Immature natural killer cell (primary cell): Measurements from ENCODE around the gene MTOR. TPM values are rescaled to one million over a fixed set of nuclear protein-coding genes. Genes with fewer than 3 reads are reported as not detected.
A peak's percentile ranks its signal among the peaks of the same experiment; 100 is the strongest.

Experiments
- DNase-seq, 3 donors: peaks; one replicate each; pipeline ENCODE4 v3.0.0; 2022; ENCODE audit warnings: mixed read lengths in 1 of 3
- H3K27ac Mint-ChIP-seq, 6 donors: one replicate each; pipeline ENCODE4 v1.8.0; 2020; ENCODE audit warnings: mixed read lengths in 6 of 6, mild to moderate bottlenecking in 5 of 6, inconsistent platforms in 4 of 6, moderate library complexity in 3 of 6
- H3K27me3 Mint-ChIP-seq, 3 donors: one replicate each; pipeline ENCODE4 v1.8.0; 2020 to 2021; ENCODE audit warnings: low read depth in 3 of 3, mild to moderate bottlenecking in 3 of 3, mixed read lengths in 3 of 3, moderate library complexity in 3 of 3, inconsistent platforms in 1 of 3
- H3K36me3 Mint-ChIP-seq, 3 donors: one replicate each; pipeline ENCODE4 v1.8.0; 2020; ENCODE audit warnings: mixed read lengths in 3 of 3, inconsistent platforms in 2 of 3, mild to moderate bottlenecking in 2 of 3
- H3K4me1 Mint-ChIP-seq, 2 donors: one replicate each; pipeline ENCODE4 v1.8.0; 2020; ENCODE audit warnings: inconsistent platforms in 2 of 2, mild to moderate bottlenecking in 2 of 2, mixed read lengths in 2 of 2, moderate library complexity in 1 of 2
- H3K4me3 Mint-ChIP-seq, 5 donors: one replicate each; pipeline ENCODE4 v1.8.0; 2020; ENCODE audit warnings: mild to moderate bottlenecking in 5 of 5, mixed read lengths in 5 of 5, inconsistent platforms in 3 of 5, moderate library complexity in 3 of 5
- H3K9me3 Mint-ChIP-seq, 6 donors: one replicate each; pipeline ENCODE4 v1.8.0; 2020; ENCODE audit warnings: mild to moderate bottlenecking in 6 of 6, mixed read lengths in 6 of 6, inconsistent platforms in 4 of 6, moderate library complexity in 3 of 6
- polyA plus RNA-seq, 3 donors: library from polyadenylated mRNA; unstranded; fragments of 300-500 nt; fragmentation: Illumina TruSeq; gene quantifications; one replicate each; pipeline ENCODE4 v1.2.3, GENCODE V29; 2021

MTOR gene
- polyA plus RNA-seq, 3 donors from 2014 or later = 1.7 to 10.1 (median 3.8) TPM

- H3K4me3 Mint-ChIP-seq = no peak overlapping the region
- H3K4me1 Mint-ChIP-seq = no peaks in the 10 kb centered on the region
- no peaks in the 10 kb centered on the region for H3K27me3 Mint-ChIP-seq
- H3K36me3 Mint-ChIP-seq = peaks cover 23 to 61% (median 23%) of the 10 kb centered on the region in 3 donors
- H3K9me3 Mint-ChIP-seq = no peaks in the 10 kb centered on the region
- DNase-seq = no peak
- H3K27ac Mint-ChIP-seq = no peak overlapping the region
Observed at GRCh38 chr1:11134898-11135266, 127.5 kb downstream of the MTOR start.

GRCh38 chr1:11134251-11134897 is 128.0 kb downstream of the MTOR start:
- no peak overlapping the region for H3K4me3 Mint-ChIP-seq
- peaks cover 27 to 66% (median 28%) of the 10 kb centered on the region in 3 donors for H3K36me3 Mint-ChIP-seq
- no peaks in the 10 kb centered on the region for H3K9me3 Mint-ChIP-seq
- H3K27ac Mint-ChIP-seq = peak overlapping the region in 1 of 6 donors; percentile 35
- H3K4me1 Mint-ChIP-seq = no peaks in the 10 kb centered on the region
- no peaks in the 10 kb centered on the region for H3K27me3 Mint-ChIP-seq
- DNase-seq = no peak

GRCh38 chr1:11132563-11133293 is 129.6 kb downstream of the MTOR start:
- Mint-ChIP-seq H3K27me3 (no peaks in the 10 kb centered on the region), H3K36me3 (peaks cover 26 to 64% (median 33%) of the 10 kb centered on the region in 3 donors), H3K27ac (no peak overlapping the region)

GRCh38 chr1:11131816-11132215 is 130.5 kb downstream of the MTOR start:
- no peak for DNase-seq
- H3K36me3 Mint-ChIP-seq = peaks cover 34 to 70% (median 36%) of the 10 kb centered on the region in 3 donors
- H3K4me1 Mint-ChIP-seq = no peaks in the 10 kb centered on the region
- H3K27me3 Mint-ChIP-seq = no peaks in the 10 kb centered on the region
- H3K4me3 Mint-ChIP-seq = no peak overlapping the region
- no peaks in the 10 kb centered on the region for H3K9me3 Mint-ChIP-seq
- no peak overlapping the region for H3K27ac Mint-ChIP-seq

More at GRCh38 chr1:11132563-11133293, 129.6 kb downstream of the MTOR start:
- no peak for DNase-seq
- Mint-ChIP-seq H3K9me3 (no peaks in the 10 kb centered on the region), H3K4me1 (no peaks in the 10 kb centered on the region), H3K4me3 (no peak overlapping the region)

- no peak for DNase-seq
- no peak overlapping the region for H3K4me3 Mint-ChIP-seq
- peaks cover 42 to 78% (median 43%) of the 10 kb centered on the region in 3 donors for H3K36me3 Mint-ChIP-seq
- H3K9me3 Mint-ChIP-seq = no peaks in the 10 kb centered on the region
- H3K27ac Mint-ChIP-seq = no peak overlapping the region
- no peaks in the 10 kb centered on the region for H3K27me3 Mint-ChIP-seq
- H3K4me1 Mint-ChIP-seq = no peaks in the 10 kb centered on the region
Observed at GRCh38 chr1:11130406-11130805, 131.9 kb downstream of the MTOR start.

GRCh38 chr1:11129649-11130390 is 132.5 kb downstream of the MTOR start:
- DNase-seq = no peak
- no peaks in the 10 kb centered on the region for H3K4me1 Mint-ChIP-seq
- no peaks in the 10 kb centered on the region for H3K27me3 Mint-ChIP-seq
- no peaks in the 10 kb centered on the region for H3K9me3 Mint-ChIP-seq
- H3K4me3 Mint-ChIP-seq = no peak overlapping the region
- H3K36me3 Mint-ChIP-seq = peaks cover 40 to 77% (median 41%) of the 10 kb centered on the region in 3 donors
- no peak overlapping the region for H3K27ac Mint-ChIP-seq

- peak overlapping the region in 2 of 6 donors; percentile 38 to 50 for H3K27ac Mint-ChIP-seq
- H3K4me1 Mint-ChIP-seq = no peaks in the 10 kb centered on the region
- no peak for DNase-seq
- H3K27me3 Mint-ChIP-seq = no peaks in the 10 kb centered on the region
- no peak overlapping the region for H3K4me3 Mint-ChIP-seq
- H3K9me3 Mint-ChIP-seq = no peaks in the 10 kb centered on the region
- peaks cover 39 to 62% (median 42%) of the 10 kb centered on the region in 3 donors for H3K36me3 Mint-ChIP-seq
Observed at GRCh38 chr1:11126569-11126968, 135.8 kb downstream of the MTOR start.

- H3K27ac Mint-ChIP-seq = no peak overlapping the region
- DNase-seq = no peak
- no peak overlapping the region for H3K4me3 Mint-ChIP-seq
- H3K27me3 Mint-ChIP-seq = no peaks in the 10 kb centered on the region
- H3K9me3 Mint-ChIP-seq = no peaks in the 10 kb centered on the region
- no peaks in the 10 kb centered on the region for H3K4me1 Mint-ChIP-seq
- H3K36me3 Mint-ChIP-seq = peaks cover 35 to 62% (median 43%) of the 10 kb centered on the region in 3 donors
Observed at GRCh38 chr1:11125931-11126330, 136.4 kb downstream of the MTOR start.

GRCh38 chr1:11124965-11125364 is 137.4 kb downstream of the MTOR start:
- Mint-ChIP-seq H3K4me1 (no peaks in the 10 kb centered on the region), H3K9me3 (no peaks in the 10 kb centered on the region), H3K27ac (no peak overlapping the region), H3K36me3 (peaks cover 29 to 55% (median 37%) of the 10 kb centered on the region in 3 donors), H3K27me3 (no peaks in the 10 kb centered on the region), H3K4me3 (no peak overlapping the region)
- no peak for DNase-seq

- no peaks in the 10 kb centered on the region for H3K4me1 Mint-ChIP-seq
- H3K9me3 Mint-ChIP-seq = no peaks in the 10 kb centered on the region
- DNase-seq = no peak
- no peak overlapping the region for H3K27ac Mint-ChIP-seq
- H3K36me3 Mint-ChIP-seq = peaks cover 17 to 39% (median 20%) of the 10 kb centered on the region in 3 donors
- no peak overlapping the region for H3K4me3 Mint-ChIP-seq
- H3K27me3 Mint-ChIP-seq = peaks cover 0 to 2% (median 0%) of the 10 kb centered on the region in 3 donors
Observed at GRCh38 chr1:11116318-11116717, 146.0 kb downstream of the MTOR start.

- no peak overlapping the region for H3K4me3 Mint-ChIP-seq
- no peaks in the 10 kb centered on the region for H3K9me3 Mint-ChIP-seq
- no peaks in the 10 kb centered on the region for H3K4me1 Mint-ChIP-seq
- peaks cover 15 to 34% (median 20%) of the 10 kb centered on the region in 3 donors for H3K36me3 Mint-ChIP-seq
- peaks cover 0 to 2% (median 0%) of the 10 kb centered on the region in 3 donors for H3K27me3 Mint-ChIP-seq
- no peak for DNase-seq
- H3K27ac Mint-ChIP-seq = no peak overlapping the region
Observed at GRCh38 chr1:11114966-11115365, 147.4 kb downstream of the MTOR start.

- Mint-ChIP-seq H3K27me3 (peaks cover 0 to 2% (median 2%) of the 10 kb centered on the region in 3 donors), H3K4me3 (no peak overlapping the region), H3K9me3 (no peaks in the 10 kb centered on the region), H3K27ac (no peak overlapping the region), H3K4me1 (no peaks in the 10 kb centered on the region), H3K36me3 (peaks cover 27 to 57% (median 35%) of the 10 kb centered on the region in 3 donors)
- DNase-seq = no peak
Observed at GRCh38 chr1:11109047-11109760, 153.1 kb downstream of the MTOR start.

- Mint-ChIP-seq H3K9me3 (no peaks in the 10 kb centered on the region), H3K4me1 (no peaks in the 10 kb centered on the region), H3K36me3 (peaks cover 23 to 44% (median 29%) of the 10 kb centered on the region in 3 donors), H3K4me3 (no peak overlapping the region), H3K27me3 (peaks cover 0 to 2% (median 2%) of the 10 kb centered on the region in 3 donors), H3K27ac (no peak overlapping the region)
- no peak for DNase-seq
Observed at GRCh38 chr1:11107599-11107998, 154.8 kb downstream of the MTOR start.
